Heart left ventricle (tissue), 16 donors: ENCODE measurements around the gene ECT2. TPM values are rescaled to one million over a fixed set of nuclear protein-coding genes. Genes with fewer than 3 reads are reported as not detected.

ENCODE experiments used
- ATAC-seq, 4 donors: fragments of 200-7000 bp; cut with Tn5 transposase; one replicate each; pipeline ENCODE4 v1.9.1; 2020 to 2022; ENCODE audit warnings: moderate library complexity in 4 of 4, mild to moderate bottlenecking in 3 of 4, moderate number of reproducible peaks in 1 of 4
- DNase-seq, 5 donors: peaks; one replicate each; pipeline ENCODE4 v3.0.0-alpha.2; 2020
- H3K27ac ChIP-seq, 12 donors: fragments of 200-600 bp; sonication (generic) in 4 of 12; one replicate each; pipeline versions ENCODE4 v1.5.0 to v1.8.0; 2016 to 2022; ENCODE audit warnings: mild to moderate bottlenecking in 2 of 12
- H3K27me3 ChIP-seq, 9 donors: fragments of 200-600 bp; sonication (generic) in 2 of 9; one replicate each; pipeline versions ENCODE4 v1.5.1 to v1.8.0; 2016 to 2022; ENCODE audit warnings: mild to moderate bottlenecking in 3 of 9
- H3K36me3 ChIP-seq, 9 donors: fragments of 200-600 bp; sonication (generic) in 2 of 9; one replicate each; pipeline versions ENCODE4 v1.5.0 to v1.8.0; 2018 to 2022; ENCODE audit warnings: mild to moderate bottlenecking in 2 of 9
- H3K4me1 ChIP-seq, 12 donors: fragments of 200-600 bp; sonication (generic) in 4 of 12; one replicate each; pipeline versions ENCODE4 v1.5.0 to v1.8.0; 2016 to 2022; ENCODE audit warnings: mild to moderate bottlenecking in 3 of 12
- H3K4me3 ChIP-seq, 12 donors: fragments of 200-600 bp; sonication (generic) in 4 of 12; one replicate each; pipeline versions ENCODE4 v1.5.0 to v1.8.0; 2017 to 2022; ENCODE audit warnings: mild to moderate bottlenecking in 9 of 12, moderate library complexity in 4 of 12
- H3K9me3 ChIP-seq, 12 donors: fragments of 200-600 bp; sonication (generic) in 4 of 12; one replicate each; pipeline versions ENCODE4 v1.5.0 to v1.8.0; 2016 to 2022; ENCODE audit warnings: mild to moderate bottlenecking in 1 of 12
- POLR2A ChIP-seq, 2 donors: fragments of 450-650 bp; IDR thresholded peaks; one replicate each; pipeline ENCODE4 v1.6.1; 2017; ENCODE audit warnings: antibody characterized with exemption in 2 of 2, mild to moderate bottlenecking in 2 of 2, moderate library complexity in 2 of 2
- WGBS, 4 donors: extraction: QIAGEN DNeasy Blood & Tissue Kit in 2 of 4; methylation state at CpG; one replicate each; pipeline versions ENCODE4 v1.1.5 to v1.1.7; 2013 to 2018; 5-methylcytosine and 5-hydroxymethylcytosine counted together
- intact Hi-C, 10 donors: fragments of 100-400 bp; cut with DNase I; formaldehyde crosslinking; loops; one replicate each; pipeline versions ENCODE4 v1.11.1 to v1.14.2; 2022
- polyA plus RNA-seq, 2 donors: library from polyadenylated mRNA; stranded (reverse); fragments of 200-250 nt; gene quantifications; one replicate each; pipeline ENCODE4 v1.2.3, GENCODE V29; 2013
- total RNA-seq, 9 donors: library from RNA; depleted of rRNA in 2 of 9; stranded (reverse); fragments of >200 nt in 2 of 9; fragmentation: NEBNext Ultra II Directional in 3 of 9; extraction: Animal tissue kit (Norgen Biotek cat#: 25700) in 3 of 9; gene quantifications; one replicate each; pipeline versions ENCODE4 v1.1.0 to v1.2.4, GENCODE V29; 2016 to 2023
- TF ChIP-seq, protein P1 (sequence below), 12 donors: fragments of 200-600 bp; sonication (generic) in 4 of 12; IDR thresholded peaks; one replicate each; pipeline versions ENCODE4 v1.5.0 to v1.8.0; 2018 to 2022; ENCODE audit warnings: antibody characterized with exemption in 12 of 12, mild to moderate bottlenecking in 5 of 12
- donor health status: ischemic (EF 13 %, LVEDD 7.1; RV severe dilation, severe dysfunction).
- donor health status: healthy with polysubstance abuse.
- donor health status: DM: no; HTN: yes; CAD: no.
- donor health status: DM: no; HTN: no; CAD: no.
- donor health status: ischemic (EF 25% LVEDD 6.9; RV normal size, moderate dysfunction).
- donor health status: ischemic (EF 25% LVEDD 5.7; RV mildly dilated, moderate dysfunction).
- donor health status: healthy.
- donor health status: DM: yes; HTN: yes; CAD: no.
- donor health status: ischemic (EF 35%, LVEDD 5.7; RV mildly dilated, moderate dysfunction).
- donor health status: nonischemic (EF 11% LVEDD 7.7; RV severe dilation, severe dysfunction).
- donor health status: DM: yes; HTN: yes; CAD: no.
- donor health status: PGD.
- donor health status: ischemic (EF 29% LVEDD 5.4; RV normal size, mild dysfunction).
- donor health status: nonischemic (EF 23%, LVEDD 6.1; RV moderate dilation, normal function).

ECT2 gene
- total and polyA plus RNA-seq, 11 donors: 1.6 to 9.1 (median 4.4) TPM

DNA sequence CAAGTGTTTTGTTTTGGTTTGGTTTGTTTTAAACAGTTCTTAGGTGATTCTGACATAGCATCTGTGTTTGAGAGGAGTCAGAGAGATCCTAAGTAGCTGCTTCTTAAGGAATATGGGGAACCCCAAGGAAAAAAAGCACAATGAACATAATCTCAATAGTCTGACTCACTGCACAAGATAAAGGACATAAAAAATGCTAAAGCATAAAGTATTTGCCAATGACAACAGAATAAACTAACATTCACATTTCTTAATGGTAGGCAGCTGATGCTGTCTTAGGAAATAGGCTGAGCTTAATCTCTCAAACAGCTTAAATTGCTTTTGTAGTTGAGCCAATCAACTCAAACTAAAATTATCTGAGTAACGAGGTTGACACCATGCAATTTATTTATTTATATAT is 42.6 kb upstream of the ECT2 start:
- WGBS, 4 donors: 55 to 83% (median 66%) methylated on average over 1 of the region's 1 CpG
- H3K4me1 ChIP-seq: peaks cover 0 to 52% (median 23%) of the 10 kb centered on the region in 12 donors
- TF ChIP-seq POLR2A (IDR thresholded peaks at IDR 0.05): no peak

DNA sequence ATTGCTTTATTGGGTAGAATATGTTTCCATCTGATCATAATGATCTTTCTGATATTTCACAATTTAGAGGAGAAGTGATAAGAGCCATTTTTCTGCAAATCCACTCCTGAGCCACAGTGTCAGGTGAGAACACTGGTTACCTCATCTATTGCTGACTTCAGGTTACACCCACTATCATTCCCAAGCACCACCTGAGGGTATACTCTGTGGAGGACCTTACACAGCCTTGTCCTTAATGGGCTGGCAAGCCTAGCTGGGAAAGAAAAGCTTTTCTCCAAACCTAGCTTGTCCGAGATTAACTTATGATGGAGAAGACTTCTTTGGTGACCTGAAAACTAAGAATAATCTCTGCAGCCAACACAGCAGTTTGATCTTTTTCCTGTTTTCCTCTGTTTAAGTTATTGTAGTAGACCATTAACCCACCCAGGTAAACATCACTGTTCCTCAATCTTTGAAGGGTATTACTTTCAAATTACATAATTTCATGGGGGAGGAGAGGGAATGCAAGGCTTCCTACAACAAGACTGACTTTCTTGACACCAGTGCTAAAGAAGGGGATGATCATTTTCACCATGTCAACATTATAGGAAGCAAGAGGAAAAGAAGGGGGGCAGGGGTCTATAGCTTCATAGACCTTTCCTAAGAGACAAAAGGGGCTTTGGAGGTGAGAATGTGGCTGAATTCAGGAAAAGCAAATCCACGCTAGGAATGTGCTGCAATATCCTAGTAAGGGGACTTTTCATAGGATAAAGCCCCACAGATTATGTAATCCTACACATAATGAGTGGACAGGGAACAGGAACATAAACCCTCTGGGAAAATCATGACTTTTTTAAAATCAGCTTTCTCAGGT is 41.4 kb upstream of the ECT2 start:
- ATAC-seq (no peak), DNase-seq (no peak)
- WGBS, 4 donors: 52 to 70% (median 59%) methylated on average over 2 of the region's 2 CpGs
- Histone ChIP-seq H3K9me3 (no peaks in the 10 kb centered on the region), H3K27me3 (no peaks in the 10 kb centered on the region), H3K27ac (peak overlapping the region; percentile 52 to 97 (median 88)), H3K4me3 (peak overlapping the region; percentile 64 to 95 (median 76)), H3K36me3 (no peaks in the 10 kb centered on the region), H3K4me1 (peaks cover 0 to 43% (median 19%) of the 10 kb centered on the region in 12 donors)
- intact Hi-C loops: loop anchor here in 1 of 10 donors (2.0 kb wide), 1 partner anchor 32 kb away; no protein-coding TSS in a partner anchor
- TF ChIP-seq POLR2A (IDR thresholded peaks at IDR 0.05): no peak
- TF ChIP-seq, protein P1, sequence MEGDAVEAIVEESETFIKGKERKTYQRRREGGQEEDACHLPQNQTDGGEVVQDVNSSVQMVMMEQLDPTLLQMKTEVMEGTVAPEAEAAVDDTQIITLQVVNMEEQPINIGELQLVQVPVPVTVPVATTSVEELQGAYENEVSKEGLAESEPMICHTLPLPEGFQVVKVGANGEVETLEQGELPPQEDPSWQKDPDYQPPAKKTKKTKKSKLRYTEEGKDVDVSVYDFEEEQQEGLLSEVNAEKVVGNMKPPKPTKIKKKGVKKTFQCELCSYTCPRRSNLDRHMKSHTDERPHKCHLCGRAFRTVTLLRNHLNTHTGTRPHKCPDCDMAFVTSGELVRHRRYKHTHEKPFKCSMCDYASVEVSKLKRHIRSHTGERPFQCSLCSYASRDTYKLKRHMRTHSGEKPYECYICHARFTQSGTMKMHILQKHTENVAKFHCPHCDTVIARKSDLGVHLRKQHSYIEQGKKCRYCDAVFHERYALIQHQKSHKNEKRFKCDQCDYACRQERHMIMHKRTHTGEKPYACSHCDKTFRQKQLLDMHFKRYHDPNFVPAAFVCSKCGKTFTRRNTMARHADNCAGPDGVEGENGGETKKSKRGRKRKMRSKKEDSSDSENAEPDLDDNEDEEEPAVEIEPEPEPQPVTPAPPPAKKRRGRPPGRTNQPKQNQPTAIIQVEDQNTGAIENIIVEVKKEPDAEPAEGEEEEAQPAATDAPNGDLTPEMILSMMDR (IDR thresholded peaks at IDR 0.05): no peak

More for the DNA sequence above, 42.6 kb upstream of the ECT2 start:
- intact Hi-C loops: loop anchor here in 1 of 10 donors (2.0 kb wide), 1 partner anchor 31 kb away; no protein-coding TSS in a partner anchor
- Histone ChIP-seq H3K36me3 (no peaks in the 10 kb centered on the region), H3K27ac (peak overlapping the region in 2 of 12 donors; percentile 5 to 82), H3K27me3 (no peaks in the 10 kb centered on the region), H3K4me3 (peak overlapping the region in 4 of 12 donors; percentile 3 to 86 (median 74)), H3K9me3 (no peaks in the 10 kb centered on the region)
- DNase-seq (no peak), ATAC-seq (no peak)

DNA sequence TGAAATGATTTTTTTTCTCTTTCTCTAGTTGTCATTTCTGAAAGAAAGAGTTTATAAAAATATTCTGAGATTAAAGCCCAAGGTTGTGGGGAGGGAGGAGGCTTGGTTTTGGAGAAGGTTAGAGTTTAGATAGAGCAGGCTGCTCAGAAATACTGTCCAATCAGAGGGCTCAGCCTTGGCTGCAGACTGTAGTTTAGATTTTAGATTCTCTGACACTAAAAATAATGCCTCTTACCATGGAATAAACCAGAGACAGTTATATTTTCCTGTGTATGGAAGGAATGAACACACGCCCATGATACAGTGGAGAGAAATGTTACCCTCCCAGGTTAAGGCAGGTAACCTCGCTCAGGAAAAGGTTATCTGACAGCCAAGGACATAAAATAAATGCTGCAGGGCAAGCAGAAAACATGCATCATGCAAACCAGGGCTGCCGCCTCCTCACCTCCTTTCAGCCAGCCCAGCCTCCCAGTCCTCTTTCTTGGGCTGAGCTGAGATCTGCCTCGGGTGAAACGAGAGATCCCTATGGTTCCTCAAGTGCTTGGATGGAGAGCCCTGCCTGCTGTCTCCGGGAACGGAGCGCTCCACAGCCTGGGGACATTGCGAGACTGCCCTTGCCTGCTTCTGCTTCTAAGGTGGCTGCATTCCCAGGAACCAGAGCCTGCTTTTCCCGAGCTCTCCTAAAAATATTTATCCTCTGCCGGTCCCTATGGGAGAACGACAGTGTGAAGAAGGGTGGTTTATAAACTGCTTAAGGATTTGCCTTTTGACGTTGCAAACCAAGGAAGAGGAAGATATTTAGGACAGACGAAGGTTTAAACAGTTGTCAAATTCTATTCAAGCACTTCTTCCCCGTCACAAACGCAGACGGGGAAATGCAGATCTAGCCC is 40.5 kb upstream of the ECT2 start:
- ATAC-seq (peak; percentile 47 to 67 (median 60)), DNase-seq (peak; percentile 35 to 70 (median 49))
- intact Hi-C loops: loop anchor here (1.0 to 5.0 kb wide), 6 partner anchors 33 to 218 kb away; partner anchors contain the start of gene ECT2 (in 1 of the 10)
- H3K27me3 ChIP-seq: no peaks in the 10 kb centered on the region
- 1 to 2% (median 2%) methylated on average over 14 to 17 of the region's 17 CpGs for WGBS, 4 donors
- H3K9me3 ChIP-seq: no peaks in the 10 kb centered on the region
- H3K36me3 ChIP-seq: no peaks in the 10 kb centered on the region
- H3K4me3 ChIP-seq: peak overlapping the region; percentile 64 to 95 (median 76)
- TF ChIP-seq, protein P1 (IDR thresholded peaks at IDR 0.05): no peak
- no peak for TF ChIP-seq POLR2A (IDR thresholded peaks at IDR 0.05)
- H3K4me1 ChIP-seq: peaks cover 0 to 37% (median 19%) of the 10 kb centered on the region in 12 donors
- peak overlapping the region; percentile 52 to 97 (median 88) for H3K27ac ChIP-seq

DNA sequence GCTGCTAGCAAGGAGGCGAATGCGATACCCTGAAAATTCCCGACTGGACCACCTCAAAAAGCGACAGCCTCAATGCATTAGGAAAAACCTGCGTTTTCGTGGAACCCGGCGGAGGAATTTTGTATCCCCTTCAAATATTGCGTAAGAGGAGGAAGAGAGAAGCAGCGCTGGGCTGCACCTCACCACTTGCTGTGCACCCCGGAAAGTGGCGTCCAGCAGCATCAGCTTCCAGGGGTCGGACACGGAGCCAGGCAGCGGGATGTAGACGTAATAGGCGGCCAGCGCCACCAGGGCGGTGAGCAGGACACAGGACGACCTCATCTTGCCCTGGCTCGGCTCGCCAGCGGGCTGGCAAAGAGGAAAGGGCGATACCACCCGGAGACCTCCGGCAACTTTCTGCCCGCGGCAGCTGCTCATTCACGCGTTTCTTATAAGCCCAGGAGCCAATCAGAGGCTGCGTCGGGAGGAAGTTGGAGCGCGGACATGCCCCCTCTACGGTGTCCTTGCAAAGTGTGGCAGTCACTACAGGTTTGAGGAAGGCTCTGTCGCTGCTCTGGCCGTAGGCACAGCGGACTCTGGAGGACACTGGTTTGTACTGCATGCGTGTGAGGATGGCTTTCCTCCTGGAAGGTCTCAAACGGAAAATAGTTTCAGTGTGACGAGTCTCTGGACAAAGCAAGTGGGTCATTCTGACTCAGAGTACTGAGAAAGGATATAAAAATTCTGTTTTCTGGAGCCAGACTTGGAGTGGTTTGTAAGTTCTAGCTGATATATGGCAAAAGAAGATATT is 39.7 kb upstream of the ECT2 start, which contains the start of gene NCEH1:
Gene NCEH1, minus strand, starts transcription at position 404 of the 790 bp plus-strand sequence. Its CDS starts 83 bp downstream, at position 321.
- peak; percentile 97 to 99 (median 98) for ATAC-seq
- WGBS, 4 donors: 0 to 1% (median 0%) methylated on average over 21 to 41 of the region's 41 CpGs
- peak; percentile 90 to 94 (median 92) for DNase-seq

More for the DNA sequence above, 39.7 kb upstream of the ECT2 start, which contains the start of gene NCEH1:
- Histone ChIP-seq H3K27me3 (no peaks in the 10 kb centered on the region), H3K9me3 (no peaks in the 10 kb centered on the region), H3K27ac (peak within 1 kb of the TSS; percentile 52 to 97 (median 88)), H3K4me3 (peak within 1 kb of the TSS; percentile 64 to 95 (median 76)), H3K36me3 (no peaks in the 10 kb centered on the region), H3K4me1 (peaks cover 0 to 45% (median 19%) of the 10 kb centered on the region in 12 donors)
- peak; percentile 59 to 97 for TF ChIP-seq POLR2A (IDR thresholded peaks at IDR 0.05)
- TF ChIP-seq, protein P1 (IDR thresholded peaks at IDR 0.05): peak; percentile 67 to 97 (median 88)
- intact Hi-C loops: loop anchor here in 9 of 10 donors (1.0 to 5.0 kb wide), 7 partner anchors 34 to 219 kb away; partner anchors contain the start of gene ECT2 (in 2 of the 9)
